Lung (tissue), 12 donors: ENCODE data around the gene BTBD16. TPM values are rescaled to one million over a fixed set of nuclear protein-coding genes. Genes with fewer than 3 reads are reported as not detected.

Experiments
- ATAC-seq: fragments of 200-7000 bp; cut with Tn5 transposase; one replicate; pipeline ENCODE4 v1.9.1; 2020; ENCODE audit warnings: moderate number of reproducible peaks; ENCODE audit not compliant: insufficient read depth, low FRiP score
- DNase-seq, 3 donors: peaks; one replicate each; pipeline ENCODE4 v3.0.0-alpha.2; 2013 to 2017
- H3K27ac ChIP-seq, 2 donors: one replicate each; pipeline ENCODE4 v1.5.1; 2013; ENCODE audit warnings: mild to moderate bottlenecking in 2 of 2, moderate library complexity in 2 of 2, control low read depth in 1 of 2, inconsistent platforms in 1 of 2, low read depth in 1 of 2, low read length in 1 of 2
- H3K27me3 ChIP-seq, 3 donors: one replicate each; pipeline ENCODE4 v1.5.1; 2013; ENCODE audit warnings: low read length in 2 of 3; ENCODE audit not compliant: control insufficient read depth in 3 of 3, insufficient read depth in 3 of 3
- H3K36me3 ChIP-seq, 4 donors: one replicate each; pipeline ENCODE4 v1.5.1; 2013; ENCODE audit warnings: low read length in 4 of 4, mild to moderate bottlenecking in 1 of 4, moderate library complexity in 1 of 4; ENCODE audit not compliant: control insufficient read depth in 4 of 4, insufficient read depth in 4 of 4
- H3K4me1 ChIP-seq, 5 donors: one replicate each; pipeline ENCODE4 v1.5.1; 2013; ENCODE audit warnings: low read length in 5 of 5, mild to moderate bottlenecking in 2 of 5, moderate library complexity in 1 of 5; ENCODE audit not compliant: control insufficient read depth in 5 of 5, insufficient read depth in 5 of 5
- H3K4me3 ChIP-seq: one replicate; pipeline ENCODE4 v1.5.1; 2013; ENCODE audit warnings: mild to moderate bottlenecking, control low read depth, moderate library complexity
- H3K9ac ChIP-seq, 2 donors: one replicate each; pipeline ENCODE4 v1.5.1; 2013; ENCODE audit warnings: low read length in 2 of 2, control low read depth in 1 of 2; ENCODE audit not compliant: insufficient read depth in 1 of 2
- H3K9me3 ChIP-seq, 4 donors: one replicate each; pipeline ENCODE4 v1.5.1; 2013; ENCODE audit warnings: low read length in 3 of 4, mild to moderate bottlenecking in 1 of 4, moderate library complexity in 1 of 4; ENCODE audit not compliant: control insufficient read depth in 4 of 4, insufficient read depth in 3 of 4
- WGBS, 2 donors: extraction: QIAGEN DNeasy Blood & Tissue Kit; methylation state at CpG; one replicate each; pipeline ENCODE4 v1.1.7; 2013; 5-methylcytosine and 5-hydroxymethylcytosine counted together
- polyA plus RNA-seq, 2 donors: library from polyadenylated mRNA; stranded (reverse); fragments of 200-250 nt; gene quantifications; one replicate each; pipeline ENCODE4 v1.2.1, GENCODE V29; 2013
- total RNA-seq, 2 donors: library from RNA; depleted of rRNA in 1 of 2; stranded (reverse); fragments of >200 nt in 1 of 2; gene quantifications; one replicate each; pipeline ENCODE4 v1.2.1, GENCODE V29; 2014 to 2021
- TF ChIP-seq, protein P1 (sequence below): IDR thresholded peaks from 2 replicates; pipeline ENCODE4 v1.5.1; 2012; ENCODE audit warnings: mild to moderate bottlenecking; ENCODE audit errors: control extremely low read depth, extremely low read depth
- donor health status: control.
- donor health status: control.
- donor health status: Bipolar disorder and iron deficiency.
- donor health status: healthy.
- donor health status: DM: yes; HTN: yes; CAD: no.

The BTBD16 gene
- total and polyA plus RNA-seq, 4 donors = 0.03 to 0.73 (median 0.67) TPM; not detected in 1

GRCh38 chr10:122327237-122328206 lies 56.4 kb downstream of the BTBD16 start:
- TF ChIP-seq, protein P1, sequence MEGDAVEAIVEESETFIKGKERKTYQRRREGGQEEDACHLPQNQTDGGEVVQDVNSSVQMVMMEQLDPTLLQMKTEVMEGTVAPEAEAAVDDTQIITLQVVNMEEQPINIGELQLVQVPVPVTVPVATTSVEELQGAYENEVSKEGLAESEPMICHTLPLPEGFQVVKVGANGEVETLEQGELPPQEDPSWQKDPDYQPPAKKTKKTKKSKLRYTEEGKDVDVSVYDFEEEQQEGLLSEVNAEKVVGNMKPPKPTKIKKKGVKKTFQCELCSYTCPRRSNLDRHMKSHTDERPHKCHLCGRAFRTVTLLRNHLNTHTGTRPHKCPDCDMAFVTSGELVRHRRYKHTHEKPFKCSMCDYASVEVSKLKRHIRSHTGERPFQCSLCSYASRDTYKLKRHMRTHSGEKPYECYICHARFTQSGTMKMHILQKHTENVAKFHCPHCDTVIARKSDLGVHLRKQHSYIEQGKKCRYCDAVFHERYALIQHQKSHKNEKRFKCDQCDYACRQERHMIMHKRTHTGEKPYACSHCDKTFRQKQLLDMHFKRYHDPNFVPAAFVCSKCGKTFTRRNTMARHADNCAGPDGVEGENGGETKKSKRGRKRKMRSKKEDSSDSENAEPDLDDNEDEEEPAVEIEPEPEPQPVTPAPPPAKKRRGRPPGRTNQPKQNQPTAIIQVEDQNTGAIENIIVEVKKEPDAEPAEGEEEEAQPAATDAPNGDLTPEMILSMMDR = no peak
- WGBS, 2 donors = 86 to 88% methylated on average over 16 of the region's 16 CpGs
- Histone ChIP-seq H3K9me3 (no peaks in the 10 kb centered on the region), H3K9ac (no peak overlapping the region), H3K4me3 (no peak overlapping the region), H3K36me3 (no peaks in the 10 kb centered on the region), H3K4me1 (no peaks in the 10 kb centered on the region), H3K27me3 (no peaks in the 10 kb centered on the region), H3K27ac (no peak overlapping the region)
- DNase-seq (no peak), ATAC-seq (no peak)

GRCh38 chr10:122328676-122329075 lies 57.6 kb downstream of the BTBD16 start:
- no peaks in the 10 kb centered on the region for H3K4me1 ChIP-seq
- ATAC-seq = no peak

GRCh38 chr10:122329416-122329815 lies 58.3 kb downstream of the BTBD16 start:
- Histone ChIP-seq H3K4me1 (no peaks in the 10 kb centered on the region), H3K9me3 (no peaks in the 10 kb centered on the region), H3K4me3 (no peak overlapping the region), H3K27me3 (no peaks in the 10 kb centered on the region), H3K36me3 (no peaks in the 10 kb centered on the region), H3K27ac (no peak overlapping the region), H3K9ac (no peak overlapping the region)
- 79 to 87% methylated on average over 13 of the region's 13 CpGs for WGBS, 2 donors
- DNase-seq (no peak), ATAC-seq (no peak)
- TF ChIP-seq, protein P1 = no peak

More at GRCh38 chr10:122328676-122329075, 57.6 kb downstream of the BTBD16 start:
- Histone ChIP-seq H3K9me3 (no peaks in the 10 kb centered on the region), H3K27ac (no peak overlapping the region), H3K4me3 (no peak overlapping the region), H3K9ac (no peak overlapping the region), H3K27me3 (no peaks in the 10 kb centered on the region), H3K36me3 (no peaks in the 10 kb centered on the region)
- no peak for DNase-seq
- 59 to 60% methylated on average over 9 of the region's 9 CpGs for WGBS, 2 donors
- TF ChIP-seq, protein P1 = no peak
